HCT116 (cell line): Measurements from ENCODE around the gene JPH3.

Experiments
- CEBPB ChIP-seq: IDR thresholded peaks from 2 replicates; pipeline ENCODE4 v1.6.1; 2012; ENCODE audit warnings: low read depth
- CTCF ChIP-seq, 3 experiments: fragments of 200-600 bp in 1 of 3; sonication (generic) in 1 of 3; IDR thresholded peaks in 2 of 3; conservative IDR thresholded peaks in 1 of 3; 2 replicates each; pipeline ENCODE4 v1.5.1; 2012 to 2017; ENCODE audit warnings: low read depth in 2 of 3, low read length in 2 of 3, antibody characterized with exemption in 1 of 3, borderline replicate concordance in 1 of 3, control low read depth in 1 of 3, mild to moderate bottlenecking in 1 of 3, mixed read lengths in 1 of 3, mixed run types in 1 of 3, moderate library complexity in 1 of 3; ENCODE audit not compliant: insufficient read depth in 1 of 3
- EZH2phosphoT487 ChIP-seq: fragments of 200-600 bp; IDR thresholded peaks from 2 replicates; pipeline ENCODE4 v1.6.1; 2018; ENCODE audit warnings: antibody characterized with exemption, borderline replicate concordance
- MAX ChIP-seq: IDR thresholded peaks from 2 replicates; pipeline ENCODE4 v1.6.1; 2012
- POLR2A ChIP-seq: IDR thresholded peaks from 2 replicates; pipeline ENCODE4 v1.7.0; 2011; ENCODE audit warnings: borderline replicate concordance; ENCODE audit not compliant: insufficient read depth, insufficient read length; ENCODE audit errors: extremely low read depth
- POLR2AphosphoS5 ChIP-seq: IDR thresholded peaks from 2 replicates; pipeline ENCODE4 v1.6.1; 2011; ENCODE audit warnings: mild to moderate bottlenecking, low read depth, low read length, moderate library complexity
- RAD21 ChIP-seq: IDR thresholded peaks from 2 replicates; pipeline ENCODE4 v1.6.1; 2012; ENCODE audit warnings: low read depth, mild to moderate bottlenecking
- REST ChIP-seq: IDR thresholded peaks from 2 replicates; pipeline ENCODE4 v1.6.1; 2012; ENCODE audit warnings: low read depth
- ZFX ChIP-seq: fragments of 450-650 bp; IDR thresholded peaks from 2 replicates; pipeline ENCODE4 v1.6.1; 2017

GRCh38 chr16:87647431-87648185 lies 45.3 kb downstream of the JPH3 start:
- TF ChIP-seq CTCF (IDR thresholded peaks at IDR 0.05 in 2 of 3, conservative IDR thresholded peaks at IDR 0.05 in 1 of 3; ENCODE audit: borderline replicate concordance in 1 of 3, insufficient read depth in 1 of 3, low read depth in 2 of 3, low read length in 2 of 3) (no peak), POLR2AphosphoS5 (no peak), REST (no peak), ZFX (no peak), EZH2phosphoT487 (no peak), CEBPB (no peak), POLR2A (no peak), MAX (no peak), RAD21 (no peak)
